Stimulated activated CD4-positive, alpha-beta T cell treated with anti-CD3 and anti-CD28 coated beads, Interleukin-15, amount 100 ng/mL, for 24 hours (primary cell): ENCODE data around the gene PEX5L.

Source experiments
- DNase-seq: peaks from one replicate; pipeline ENCODE4 v3.0.0-alpha.2; 2020

The PEX5L gene

DNA sequence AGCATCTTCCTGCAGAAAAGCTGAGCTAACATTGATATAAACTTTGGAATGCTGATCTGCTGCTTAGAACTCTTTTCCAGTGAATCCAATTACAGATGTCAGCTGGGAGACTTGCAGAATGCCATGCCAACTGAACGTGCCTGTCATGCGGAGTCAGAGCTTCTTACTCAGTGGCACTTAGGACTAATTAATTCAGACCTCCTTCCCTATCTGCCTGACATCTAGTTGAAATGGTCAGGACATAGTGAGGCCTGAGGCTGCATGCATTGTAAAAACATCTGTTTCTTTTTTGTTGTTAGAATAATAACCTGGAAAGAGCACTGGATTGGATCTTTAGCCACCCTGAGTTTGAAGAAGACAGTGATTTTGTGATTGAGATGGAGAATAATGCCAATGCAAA is 271.3 kb downstream of the PEX5L start:
- DNase-seq, result no peak

DNA sequence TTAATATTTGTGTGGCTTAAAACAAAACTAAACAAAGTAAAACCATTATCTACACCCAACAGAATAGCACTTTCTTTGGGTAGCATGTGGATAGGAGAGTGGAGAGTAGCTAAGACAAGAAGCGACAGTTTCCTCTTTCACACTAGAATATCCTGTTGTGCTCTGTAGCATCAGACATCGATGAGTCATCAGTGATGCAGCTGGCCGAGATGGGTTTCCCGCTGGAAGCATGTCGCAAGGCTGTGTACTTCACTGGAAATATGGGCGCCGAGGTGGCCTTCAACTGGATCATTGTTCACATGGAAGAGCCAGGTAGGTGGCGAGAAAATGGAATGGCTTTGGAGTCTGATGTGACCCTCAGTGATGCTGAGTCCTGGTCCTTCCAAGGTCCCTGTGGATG is 275.8 kb downstream of the PEX5L start:
- no peak for DNase-seq

DNA sequence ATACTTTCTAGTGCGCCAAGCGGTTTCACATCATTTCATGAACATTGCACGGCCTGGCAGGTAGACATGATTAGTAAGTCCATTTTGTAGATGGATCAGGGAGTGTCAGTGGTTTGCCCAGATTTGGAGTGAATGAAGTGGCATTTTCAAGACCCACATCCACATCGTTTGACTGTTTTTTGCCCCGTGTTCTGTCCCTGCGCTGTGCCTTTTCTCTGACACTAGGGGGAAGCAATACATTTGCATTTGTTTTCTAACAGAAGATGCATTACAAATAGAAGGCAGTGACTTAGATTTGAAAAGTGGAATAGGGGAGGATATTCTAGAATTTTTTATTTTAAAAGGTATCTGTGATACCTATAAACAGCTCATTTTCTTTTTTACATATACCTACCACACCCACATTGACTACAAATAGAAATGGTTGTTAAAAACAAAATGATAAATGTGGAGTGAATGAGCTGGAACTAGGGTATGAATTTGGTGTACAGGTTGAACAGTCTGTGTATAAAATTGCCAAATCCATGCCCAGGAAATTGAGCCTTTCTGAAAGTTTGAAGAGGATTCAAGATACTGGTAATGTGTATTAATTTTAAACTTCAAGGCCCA is 285.9 kb downstream of the PEX5L start:
- no peak for DNase-seq

DNA sequence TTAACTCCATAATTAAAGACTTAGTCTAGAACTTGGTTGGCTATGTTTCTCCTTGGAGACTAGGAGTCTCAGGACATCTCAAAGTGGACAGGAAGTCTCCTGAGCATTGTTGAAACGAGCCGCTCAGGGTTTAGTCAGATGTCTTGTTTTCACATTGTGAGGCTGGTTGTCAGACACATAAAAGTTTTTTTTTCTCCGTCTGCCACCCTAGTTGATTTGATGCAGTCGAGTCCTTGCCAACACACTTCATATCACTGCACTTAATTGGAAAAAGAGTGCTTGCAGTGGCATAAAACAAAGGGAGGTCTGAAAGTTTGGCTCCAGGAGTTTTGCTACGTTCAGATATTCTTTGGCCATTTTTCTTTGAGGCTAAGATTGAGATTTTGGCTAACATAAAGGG is 291.0 kb downstream of the PEX5L start:
- DNase-seq, result no peak

DNA sequence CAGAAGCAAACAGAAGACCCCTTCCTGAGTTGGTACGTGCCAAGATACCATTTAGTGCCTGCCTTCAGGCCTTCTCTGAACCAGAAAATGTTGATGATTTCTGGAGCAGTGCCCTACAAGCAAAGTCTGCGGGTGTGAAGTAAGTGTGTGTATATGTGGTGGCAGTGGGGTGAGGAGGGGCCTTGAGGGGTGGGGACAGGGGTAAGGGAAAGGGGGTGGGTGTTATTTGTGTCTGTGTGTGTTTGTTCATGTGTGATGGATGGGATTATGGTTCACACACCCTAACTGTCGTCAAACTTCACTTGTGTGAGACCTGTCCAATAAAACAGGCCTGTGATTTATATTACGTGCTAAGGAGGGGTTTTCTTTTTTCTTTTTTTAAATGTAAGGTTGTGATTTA is 291.7 kb downstream of the PEX5L start:
- no peak for DNase-seq
